ENCODE results near the gene TMEM87B.

Gene TMEM87B

DNA sequence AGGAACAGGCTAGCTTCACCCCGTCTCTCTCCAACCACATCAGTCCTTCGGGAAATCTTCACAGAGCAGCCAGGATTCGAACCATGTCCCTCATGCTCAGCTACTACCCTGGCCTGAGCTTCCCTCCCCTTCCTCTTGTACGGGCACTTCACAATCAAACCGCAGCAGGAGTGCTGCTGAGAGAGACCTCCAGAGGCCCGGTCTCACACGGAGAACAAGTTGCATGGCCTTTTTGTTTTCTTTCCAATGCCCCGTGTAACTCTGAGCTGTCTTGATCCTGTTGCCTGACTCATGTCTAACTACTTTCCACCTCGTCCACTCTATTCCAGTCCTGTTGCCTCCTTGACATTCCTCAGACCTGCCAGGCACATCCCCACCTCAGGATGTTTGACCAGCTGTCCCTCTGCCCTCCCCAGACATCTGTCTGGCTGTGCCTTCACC is 108.5 kb downstream of the TMEM87B start:
- Histone ChIP-seq H3K4me1 (ENCODE audit: control insufficient read depth, insufficient read depth, low read depth, low read length) (peaks cover 9% of the 10 kb centered on the region), H3K27ac (ENCODE audit: low read length, poor library complexity, severe bottlenecking) (no peak overlapping the region), H3K36me3 (ENCODE audit: control insufficient read depth in 1 of 2, insufficient read depth in 2 of 2, low read depth in 1 of 2, low read length in 2 of 2) (peaks cover 0 to 4% of the 10 kb centered on the region in 2 experiments), H2BK15ac (ENCODE audit: low read depth, poor library complexity, severe bottlenecking) (no peak overlapping the region), H3K4me2 (ENCODE audit: low read length, poor library complexity, severe bottlenecking) (no peak overlapping the region), H3K18ac (ENCODE audit: low read depth in 1 of 2, low read length in 2 of 2) (no peak overlapping the region), H3K23ac (ENCODE audit: low read length in 2 of 2) (no peak overlapping the region), H2BK12ac (ENCODE audit: low read length in 2 of 2) (no peak overlapping the region), H3K9me3 (ENCODE audit: control insufficient read depth, low read length) (no peaks in the 10 kb centered on the region), H2BK120ac (ENCODE audit: low read depth, low read length) (no peak overlapping the region), H4K91ac (ENCODE audit: low read length) (no peak overlapping the region), H2AK5ac (ENCODE audit: low read length, severe bottlenecking) (no peak overlapping the region), H2BK5ac (ENCODE audit: low read depth, low read length, poor library complexity, severe bottlenecking) (no peak overlapping the region), H3K27me3 (ENCODE audit: control insufficient read depth in 1 of 2, insufficient read depth in 1 of 2, low read length in 2 of 2) (no peaks in the 10 kb centered on the region), H4K8ac (ENCODE audit: low read length) (no peak overlapping the region), H2AFZ (ENCODE audit: low read depth, low read length) (no peak overlapping the region), H3K4me3 (ENCODE audit: insufficient read depth in 1 of 2, low read depth in 1 of 2, low read length in 2 of 2) (no peak overlapping the region), H3K14ac (ENCODE audit: low read length in 2 of 2) (no peak overlapping the region), H3K79me1 (replicated peaks; ENCODE audit: low read length, poor library complexity, severe bottlenecking) (no peaks in the 10 kb centered on the region), H3K4ac (ENCODE audit: low read depth in 1 of 2, low read length in 2 of 2) (no peak overlapping the region), H3K9ac (ENCODE audit: low read length) (no peak overlapping the region)
- DNase-seq: no peak
- WGBS: 84% methylated on average over 9 of the region's 9 CpGs

DNA sequence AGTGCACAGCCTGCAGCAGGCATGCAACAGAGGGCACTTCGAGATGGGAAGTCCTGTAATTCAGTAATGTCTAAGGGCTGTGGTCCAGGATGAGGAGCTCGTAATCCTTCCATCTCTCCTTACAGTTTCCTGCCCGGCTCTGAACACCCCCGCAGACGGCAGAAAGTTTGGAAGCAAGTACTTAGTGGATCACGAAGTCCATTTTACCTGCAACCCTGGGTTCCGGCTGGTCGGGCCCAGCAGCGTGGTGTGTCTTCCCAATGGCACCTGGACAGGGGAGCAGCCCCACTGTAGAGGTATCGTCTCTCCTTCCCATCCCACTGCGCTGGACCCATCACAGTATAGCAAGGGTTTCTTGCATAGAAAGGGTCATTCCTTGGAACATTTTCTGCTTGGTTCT is 109.8 kb downstream of the TMEM87B start:
- Histone ChIP-seq H3K36me3 (ENCODE audit: control insufficient read depth in 1 of 2, insufficient read depth in 2 of 2, low read depth in 1 of 2, low read length in 2 of 2) (peaks cover 0 to 4% of the 10 kb centered on the region in 2 experiments), H2BK15ac (ENCODE audit: low read depth, poor library complexity, severe bottlenecking) (no peak overlapping the region), H2BK5ac (ENCODE audit: low read depth, low read length, poor library complexity, severe bottlenecking) (no peak overlapping the region)

DNA sequence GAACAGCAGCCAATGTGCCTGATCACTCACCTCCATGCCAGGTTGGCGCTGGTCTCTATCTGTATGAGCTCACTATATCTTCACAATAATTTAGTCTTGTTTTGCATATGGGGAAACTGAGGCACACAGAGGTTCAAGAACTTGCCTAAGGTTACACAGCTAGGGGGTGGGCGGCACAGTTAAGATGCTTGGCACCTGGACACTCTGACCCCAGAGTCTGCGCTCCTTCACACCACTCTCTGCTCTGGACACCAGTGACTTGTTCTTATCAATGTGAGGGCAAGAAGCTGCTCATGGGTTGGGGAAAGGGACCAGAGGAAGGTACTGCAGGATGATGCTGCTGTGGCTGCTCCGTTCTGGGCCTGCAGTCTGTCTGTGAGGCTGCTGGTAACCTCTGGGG is 110.2 kb downstream of the TMEM87B start:
- Histone ChIP-seq H3K9me3 (ENCODE audit: control insufficient read depth, low read length) (no peaks in the 10 kb centered on the region), H3K4me2 (ENCODE audit: low read length, poor library complexity, severe bottlenecking) (no peak overlapping the region), H3K27me3 (ENCODE audit: control insufficient read depth in 1 of 2, insufficient read depth in 1 of 2, low read length in 2 of 2) (no peaks in the 10 kb centered on the region), H3K14ac (ENCODE audit: low read length in 2 of 2) (peak overlapping the region in 1 of 2 experiments; percentile 63), H3K27ac (ENCODE audit: low read length, poor library complexity, severe bottlenecking) (no peak overlapping the region), H2BK5ac (ENCODE audit: low read depth, low read length, poor library complexity, severe bottlenecking) (no peak overlapping the region), H2BK120ac (ENCODE audit: low read depth, low read length) (no peak overlapping the region), H3K9ac (ENCODE audit: low read length) (no peak overlapping the region), H3K4ac (ENCODE audit: low read depth in 1 of 2, low read length in 2 of 2) (no peak overlapping the region), H3K4me3 (ENCODE audit: insufficient read depth in 1 of 2, low read depth in 1 of 2, low read length in 2 of 2) (no peak overlapping the region), H3K4me1 (ENCODE audit: control insufficient read depth, insufficient read depth, low read depth, low read length) (peaks cover 9% of the 10 kb centered on the region), H2BK12ac (ENCODE audit: low read length in 2 of 2) (no peak overlapping the region), H3K79me1 (replicated peaks; ENCODE audit: low read length, poor library complexity, severe bottlenecking) (no peaks in the 10 kb centered on the region), H4K8ac (ENCODE audit: low read length) (no peak overlapping the region), H3K36me3 (ENCODE audit: control insufficient read depth in 1 of 2, insufficient read depth in 2 of 2, low read depth in 1 of 2, low read length in 2 of 2) (peaks cover 0 to 4% of the 10 kb centered on the region in 2 experiments), H2BK15ac (ENCODE audit: low read depth, poor library complexity, severe bottlenecking) (no peak overlapping the region), H3K23ac (ENCODE audit: low read length in 2 of 2) (no peak overlapping the region), H4K91ac (ENCODE audit: low read length) (no peak overlapping the region), H2AK5ac (ENCODE audit: low read length, severe bottlenecking) (no peak overlapping the region), H3K18ac (ENCODE audit: low read depth in 1 of 2, low read length in 2 of 2) (no peak overlapping the region), H2AFZ (ENCODE audit: low read depth, low read length) (no peak overlapping the region)
- DNase-seq: no peak
- 97% methylated on average over 4 of the region's 4 CpGs for WGBS

More for the DNA sequence above, 109.8 kb downstream of the TMEM87B start:
- Histone ChIP-seq H3K4me1 (ENCODE audit: control insufficient read depth, insufficient read depth, low read depth, low read length) (peaks cover 9% of the 10 kb centered on the region), H2BK120ac (ENCODE audit: low read depth, low read length) (no peak overlapping the region), H4K8ac (ENCODE audit: low read length) (no peak overlapping the region), H3K4me2 (ENCODE audit: low read length, poor library complexity, severe bottlenecking) (no peak overlapping the region), H3K4ac (ENCODE audit: low read depth in 1 of 2, low read length in 2 of 2) (no peak overlapping the region), H2AK5ac (ENCODE audit: low read length, severe bottlenecking) (no peak overlapping the region), H3K79me1 (replicated peaks; ENCODE audit: low read length, poor library complexity, severe bottlenecking) (no peaks in the 10 kb centered on the region), H2AFZ (ENCODE audit: low read depth, low read length) (no peak overlapping the region), H4K91ac (ENCODE audit: low read length) (no peak overlapping the region), H3K27ac (ENCODE audit: low read length, poor library complexity, severe bottlenecking) (no peak overlapping the region), H3K18ac (ENCODE audit: low read depth in 1 of 2, low read length in 2 of 2) (no peak overlapping the region), H3K27me3 (ENCODE audit: control insufficient read depth in 1 of 2, insufficient read depth in 1 of 2, low read length in 2 of 2) (no peaks in the 10 kb centered on the region), H3K9ac (ENCODE audit: low read length) (no peak overlapping the region), H3K9me3 (ENCODE audit: control insufficient read depth, low read length) (no peaks in the 10 kb centered on the region), H3K14ac (ENCODE audit: low read length in 2 of 2) (no peak overlapping the region), H2BK12ac (ENCODE audit: low read length in 2 of 2) (no peak overlapping the region), H3K23ac (ENCODE audit: low read length in 2 of 2) (no peak overlapping the region), H3K4me3 (ENCODE audit: insufficient read depth in 1 of 2, low read depth in 1 of 2, low read length in 2 of 2) (no peak overlapping the region)
- DNase-seq: no peak
- WGBS: 96% methylated on average over 11 of the region's 11 CpGs

DNA sequence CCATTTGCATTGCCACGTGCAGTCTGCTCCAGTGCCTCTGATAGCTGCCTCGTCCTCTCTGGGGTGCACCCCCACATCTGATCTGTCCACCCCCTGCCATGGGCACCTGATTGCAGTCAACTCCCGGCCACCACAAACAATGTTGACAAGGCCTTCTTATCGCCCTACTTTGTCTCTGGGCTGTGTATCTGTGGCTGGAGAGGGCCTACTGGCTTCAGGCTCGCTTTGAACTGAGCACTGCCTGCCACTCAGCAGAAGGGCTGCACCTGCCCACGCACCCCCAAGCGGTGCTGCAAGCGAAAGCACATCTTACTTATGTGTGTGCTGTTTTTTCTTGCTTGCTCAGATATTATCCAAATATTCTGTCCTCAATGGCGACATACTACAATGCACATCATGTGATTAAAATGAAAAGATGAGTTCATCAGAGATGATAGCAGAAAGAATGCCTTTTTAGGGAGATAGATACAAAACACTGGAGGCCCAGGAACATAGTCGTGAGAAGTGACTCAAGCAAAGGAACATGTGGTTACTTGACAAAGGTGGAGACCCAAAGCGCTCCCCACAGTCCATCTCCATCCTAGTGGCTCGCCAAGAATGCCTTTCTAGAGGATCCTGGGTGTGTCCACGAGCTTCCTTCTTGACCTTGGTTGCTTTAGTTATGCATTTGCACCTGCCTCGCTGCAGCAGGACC is 111.9 kb downstream of the TMEM87B start:
- Histone ChIP-seq H4K8ac (ENCODE audit: low read length) (no peak overlapping the region), H2AK5ac (ENCODE audit: low read length, severe bottlenecking) (no peak overlapping the region), H3K79me1 (replicated peaks; ENCODE audit: low read length, poor library complexity, severe bottlenecking) (no peaks in the 10 kb centered on the region), H2BK12ac (ENCODE audit: low read length in 2 of 2) (no peak overlapping the region), H3K18ac (ENCODE audit: low read depth in 1 of 2, low read length in 2 of 2) (no peak overlapping the region), H3K23ac (ENCODE audit: low read length in 2 of 2) (no peak overlapping the region), H2BK120ac (ENCODE audit: low read depth, low read length) (no peak overlapping the region), H3K27me3 (ENCODE audit: control insufficient read depth in 1 of 2, insufficient read depth in 1 of 2, low read length in 2 of 2) (no peaks in the 10 kb centered on the region), H3K9me3 (ENCODE audit: control insufficient read depth, low read length) (no peaks in the 10 kb centered on the region), H2BK15ac (ENCODE audit: low read depth, poor library complexity, severe bottlenecking) (no peak overlapping the region), H2AFZ (ENCODE audit: low read depth, low read length) (no peak overlapping the region), H3K9ac (ENCODE audit: low read length) (no peak overlapping the region), H3K36me3 (ENCODE audit: control insufficient read depth in 1 of 2, insufficient read depth in 2 of 2, low read depth in 1 of 2, low read length in 2 of 2) (no peaks in the 10 kb centered on the region), H4K91ac (ENCODE audit: low read length) (no peak overlapping the region), H2BK5ac (ENCODE audit: low read depth, low read length, poor library complexity, severe bottlenecking) (no peak overlapping the region), H3K4me2 (ENCODE audit: low read length, poor library complexity, severe bottlenecking) (no peak overlapping the region), H3K4me3 (ENCODE audit: insufficient read depth in 1 of 2, low read depth in 1 of 2, low read length in 2 of 2) (no peak overlapping the region), H3K4me1 (ENCODE audit: control insufficient read depth, insufficient read depth, low read depth, low read length) (peaks cover 5% of the 10 kb centered on the region), H3K4ac (ENCODE audit: low read depth in 1 of 2, low read length in 2 of 2) (no peak overlapping the region), H3K27ac (ENCODE audit: low read length, poor library complexity, severe bottlenecking) (no peak overlapping the region), H3K14ac (ENCODE audit: low read length in 2 of 2) (no peak overlapping the region)
- DNase-seq: no peak
- WGBS: 86% methylated on average over 14 of the region's 14 CpGs
